ENCODE measurements around the gene FZD7. TPM values are rescaled to one million over a fixed set of nuclear protein-coding genes. Genes with fewer than 3 reads are reported as not detected.

The FZD7 gene
- total and polyA plus RNA-seq, 2 of the 8 experiments (the other 6 are each of a cell fraction or from before 2014, with no cell fraction given) = 176 to 246 TPM

GRCh38 chr2:202014759-202015211 lies 18.9 kb upstream of the FZD7 start:
- Histone ChIP-seq H3K4me3 (ENCODE audit: extremely low read depth in 1 of 4, insufficient read depth in 2 of 4, low read depth in 3 of 4, low read length in 4 of 4) (no peak overlapping the region), H2BK12ac (ENCODE audit: low read depth, low read length) (peak overlapping the region; percentile 89), H3K36me3 (ENCODE audit: control insufficient read depth in 2 of 4, insufficient read depth in 4 of 4, low read length in 3 of 4) (no peaks in the 10 kb centered on the region; a peak in 1 of 8 replicates), H3K27me3 (replicated peaks in 1 of 4; ENCODE audit: control insufficient read depth in 3 of 4, extremely low read depth in 1 of 4, insufficient read depth in 3 of 4, low read length in 3 of 4) (no peaks in the 10 kb centered on the region), H2BK20ac (ENCODE audit: low read length) (no peak overlapping the region), H3K79me1 (ENCODE audit: low read depth, low read length) (no peaks in the 10 kb centered on the region), H4K20me1 (replicated peaks in 1 of 2; ENCODE audit: control insufficient read depth in 1 of 2, insufficient read depth in 2 of 2, low read length in 2 of 2) (no peaks in the 10 kb centered on the region), H3K23ac (ENCODE audit: insufficient read length) (no peak overlapping the region), H4K8ac (ENCODE audit: extremely low read depth, insufficient read depth, low read length) (no peak overlapping the region), H3K4me1 (replicated peaks in 1 of 4; ENCODE audit: control insufficient read depth in 3 of 4, insufficient read depth in 4 of 4, low read length in 3 of 4) (peaks cover 0 to 8% (median 3%) of the 10 kb centered on the region in 4 experiments; a peak in 3 of 7 replicates), H3K18ac (ENCODE audit: extremely low read depth, low read length) (no peak overlapping the region), H3K14ac (ENCODE audit: insufficient read length) (no peak overlapping the region), H4K91ac (replicated peaks; ENCODE audit: insufficient read length, low read length) (no peak overlapping the region), H2BK5ac (ENCODE audit: low read depth, low read length) (no peak overlapping the region), H3K4me2 (ENCODE audit: insufficient read depth in 1 of 2, low read depth in 2 of 2, low read length in 2 of 2) (no peak overlapping the region), H3K9me3 (ENCODE audit: insufficient read depth in 2 of 2, low read depth in 1 of 2, low read length in 1 of 2) (no peaks in the 10 kb centered on the region), H3K4ac (replicated peaks; ENCODE audit: insufficient read length, low read depth, low read length) (no peak overlapping the region), H2BK15ac (ENCODE audit: low read length) (peak overlapping the region; percentile 88; the same call in 1 of the 2 replicates), H3K56ac (replicated peaks; ENCODE audit: insufficient read length, low read depth, low read length) (no peak overlapping the region), H2BK120ac (replicated peaks; ENCODE audit: low read depth, low read length) (peak overlapping the region; percentile 67), H3K23me2 (ENCODE audit: low read depth, low read length) (no peaks in the 10 kb centered on the region), H2AK5ac (ENCODE audit: low read depth, low read length) (no peak overlapping the region), H2AFZ (ENCODE audit: low read length) (no peak overlapping the region), H3K27ac (ENCODE audit: low read depth, low read length) (no peak overlapping the region), H4K5ac (ENCODE audit: insufficient read length, low read depth, low read length) (no peak overlapping the region), H3K79me2 (ENCODE audit: control insufficient read depth in 1 of 2, insufficient read depth in 2 of 2, low read length in 2 of 2) (no peaks in the 10 kb centered on the region), H3K9ac (replicated peaks in 1 of 4; ENCODE audit: extremely low read depth in 1 of 4, low read depth in 3 of 4, low read length in 3 of 4) (no peak overlapping the region)
- 86% methylated on average over 9 of the region's 9 CpGs; no CpG with 5 or more reads in 1 of the 2 experiments for WGBS, 2 experiments (ENCODE audit: extremely low coverage in 1 of 2, insufficient coverage in 1 of 2, insufficient read length in 1 of 2, insufficient replicate concordance in 2 of 2, low coverage in 1 of 2, low lambda C conversion rate in 2 of 2, missing lambda C conversion rate in 1 of 2)
- no peak for DNase-seq (ENCODE audit: low read depth in 1 of 2, low spot score in 2 of 2)
- ChIA-PET POLR2A (ENCODE audit: partially characterized antibody) (interaction anchor here (1.6 kb wide), 1 partner anchor 17 kb away, joined by 6 read pairs; no protein-coding TSS in a partner anchor), CTCF (ENCODE audit: partially characterized antibody) (interaction anchor here (0.8 to 1.2 kb wide), 3 partner anchors 154 to 157 kb away, joined by 3 read pairs; no protein-coding TSS in a partner anchor)
- no peak for FAIRE-seq
- TF ChIP-seq USF2 (IDR thresholded peaks at IDR 0.05; ENCODE audit: low read length) (no peak), RNF2 (IDR thresholded peaks at IDR 0.05; ENCODE audit: borderline replicate concordance, low read depth, low read length, missing control alignments, poor library complexity, severe bottlenecking) (no peak), CTBP2 (IDR thresholded peaks at IDR 0.05; ENCODE audit: borderline replicate concordance, insufficient read depth, insufficient read length, low read length) (no peak), RXRA (IDR thresholded peaks at IDR 0.05; ENCODE audit: insufficient read depth, low read depth, low read length) (no peak), ZNF274 (IDR thresholded peaks at IDR 0.05; ENCODE audit: borderline replicate concordance, extremely low read depth, low read length) (no peak), CHD1 (IDR thresholded peaks at IDR 0.05; ENCODE audit: low read depth, low read length) (no peak), KDM1A (IDR thresholded peaks at IDR 0.05; ENCODE audit: borderline replicate concordance, low read length) (no peak), SIRT6 (IDR thresholded peaks at IDR 0.05; ENCODE audit: low read length) (no peak), SP2 (IDR thresholded peaks at IDR 0.05; ENCODE audit: low read length) (no peak), RFX5 (IDR thresholded peaks at IDR 0.05; ENCODE audit: borderline replicate concordance, low read depth, low read length) (no peak), SIN3A (conservative IDR thresholded peaks at IDR 0.05 in 1 of 2, IDR thresholded peaks at IDR 0.05 in 1 of 2; ENCODE audit: low read depth in 1 of 2, low read length in 2 of 2) (no peak), POLR2AphosphoS5 (IDR thresholded peaks at IDR 0.05; ENCODE audit: low read depth, low read length) (no peak)

Data from H1 (cell line).